ENCODE results near the gene RFC1. TPM values are rescaled to one million over a fixed set of nuclear protein-coding genes. Genes with fewer than 3 reads are reported as not detected.

The RFC1 gene
- polyA plus RNA-seq, 1 donor from 2014 or later, result 20.7 TPM

- Histone ChIP-seq H3K9me3 (ENCODE audit: low read length) (no peaks in the 10 kb centered on the region), H3K79me2 (replicated peaks; ENCODE audit: insufficient read depth, low read length) (peaks cover 13% of the 10 kb centered on the region), H2AFZ (ENCODE audit: low read depth, low read length) (no peak overlapping the region), H3K27me3 (ENCODE audit: insufficient read depth, low read depth, low read length) (no peaks in the 10 kb centered on the region), H3K4me3 (ENCODE audit: low read length) (no peak overlapping the region), H3K36me3 (ENCODE audit: insufficient read depth, low read length) (no peaks in the 10 kb centered on the region), H3K4me2 (ENCODE audit: low read length) (no peak overlapping the region), H3K27ac (ENCODE audit: low read length) (no peak overlapping the region), H3K9me2 (ENCODE audit: insufficient read depth, low read length) (no peaks in the 10 kb centered on the region), H3F3A (ENCODE audit: insufficient read depth, low read length, poor library complexity, severe bottlenecking) (no peaks in the 10 kb centered on the region), H3K9ac (ENCODE audit: low read length) (no peak overlapping the region), H4K20me1 (ENCODE audit: insufficient read depth) (no peaks in the 10 kb centered on the region)
- TF ChIP-seq REST (IDR thresholded peaks at IDR 0.05; ENCODE audit: borderline replicate concordance) (no peak), EP300 (conservative IDR thresholded peaks at IDR 0.05; ENCODE audit: poor library complexity, severe bottlenecking) (no peak), MXI1 (conservative IDR thresholded peaks at IDR 0.05; ENCODE audit: poor library complexity, severe bottlenecking) (no peak), SMC3 (conservative IDR thresholded peaks at IDR 0.05; ENCODE audit: poor library complexity) (no peak), CTCF (IDR thresholded peaks at IDR 0.05; ENCODE audit: poor library complexity, severe bottlenecking) (no peak), TAF1 (IDR thresholded peaks at IDR 0.05; ENCODE audit: low read depth) (no peak)
These were observed 16.8 kb downstream of the RFC1 start for GRCh38 chr4:39349326-39349725.

- Histone ChIP-seq H3K9ac (ENCODE audit: low read length) (no peak overlapping the region), H2AFZ (ENCODE audit: low read depth, low read length) (no peak overlapping the region), H4K20me1 (ENCODE audit: insufficient read depth) (no peaks in the 10 kb centered on the region), H3K9me3 (ENCODE audit: low read length) (no peaks in the 10 kb centered on the region), H3K4me2 (ENCODE audit: low read length) (no peak overlapping the region), H3K9me2 (ENCODE audit: insufficient read depth, low read length) (no peaks in the 10 kb centered on the region), H3K27me3 (ENCODE audit: insufficient read depth, low read depth, low read length) (no peaks in the 10 kb centered on the region), H3F3A (ENCODE audit: insufficient read depth, low read length, poor library complexity, severe bottlenecking) (no peaks in the 10 kb centered on the region), H3K27ac (ENCODE audit: low read length) (no peak overlapping the region), H3K4me3 (ENCODE audit: low read length) (no peak overlapping the region), H3K36me3 (ENCODE audit: insufficient read depth, low read length) (no peaks in the 10 kb centered on the region), H3K79me2 (replicated peaks; ENCODE audit: insufficient read depth, low read length) (peaks cover 8% of the 10 kb centered on the region)
- no peak for TF ChIP-seq POLR2AphosphoS5 (IDR thresholded peaks at IDR 0.05)
- no peak for TF ChIP-seq CTCF (IDR thresholded peaks at IDR 0.05; ENCODE audit: poor library complexity, severe bottlenecking)
- TF ChIP-seq SMC3 (conservative IDR thresholded peaks at IDR 0.05; ENCODE audit: poor library complexity), result no peak
- no peak for TF ChIP-seq MXI1 (conservative IDR thresholded peaks at IDR 0.05; ENCODE audit: poor library complexity, severe bottlenecking)
- no peak for TF ChIP-seq TAF1 (IDR thresholded peaks at IDR 0.05; ENCODE audit: low read depth)
- TF ChIP-seq EZH2 (IDR thresholded peaks at IDR 0.05; ENCODE audit: borderline replicate concordance, insufficient read depth, low read length, poor library complexity, severe bottlenecking), result no peak
- TF ChIP-seq EP300 (conservative IDR thresholded peaks at IDR 0.05; ENCODE audit: poor library complexity, severe bottlenecking), result no peak
- TF ChIP-seq RAD21 (conservative IDR thresholded peaks at IDR 0.05), result no peak
- TF ChIP-seq REST (IDR thresholded peaks at IDR 0.05; ENCODE audit: borderline replicate concordance), result no peak
These were observed 17.5 kb downstream of the RFC1 start for GRCh38 chr4:39348371-39349315.

Measured in neural cell (in vitro differentiated cells).